GM21529 (cell line): Measurements from ENCODE around the gene RNF123.

Experiments used
- ATAC-seq: cut with Tn5 transposase; IDR thresholded peaks from one replicate; pipeline ENCODE4 v1.9.1; 2021; ENCODE audit not compliant: unreplicated experiment

RNF123 gene

DNA sequence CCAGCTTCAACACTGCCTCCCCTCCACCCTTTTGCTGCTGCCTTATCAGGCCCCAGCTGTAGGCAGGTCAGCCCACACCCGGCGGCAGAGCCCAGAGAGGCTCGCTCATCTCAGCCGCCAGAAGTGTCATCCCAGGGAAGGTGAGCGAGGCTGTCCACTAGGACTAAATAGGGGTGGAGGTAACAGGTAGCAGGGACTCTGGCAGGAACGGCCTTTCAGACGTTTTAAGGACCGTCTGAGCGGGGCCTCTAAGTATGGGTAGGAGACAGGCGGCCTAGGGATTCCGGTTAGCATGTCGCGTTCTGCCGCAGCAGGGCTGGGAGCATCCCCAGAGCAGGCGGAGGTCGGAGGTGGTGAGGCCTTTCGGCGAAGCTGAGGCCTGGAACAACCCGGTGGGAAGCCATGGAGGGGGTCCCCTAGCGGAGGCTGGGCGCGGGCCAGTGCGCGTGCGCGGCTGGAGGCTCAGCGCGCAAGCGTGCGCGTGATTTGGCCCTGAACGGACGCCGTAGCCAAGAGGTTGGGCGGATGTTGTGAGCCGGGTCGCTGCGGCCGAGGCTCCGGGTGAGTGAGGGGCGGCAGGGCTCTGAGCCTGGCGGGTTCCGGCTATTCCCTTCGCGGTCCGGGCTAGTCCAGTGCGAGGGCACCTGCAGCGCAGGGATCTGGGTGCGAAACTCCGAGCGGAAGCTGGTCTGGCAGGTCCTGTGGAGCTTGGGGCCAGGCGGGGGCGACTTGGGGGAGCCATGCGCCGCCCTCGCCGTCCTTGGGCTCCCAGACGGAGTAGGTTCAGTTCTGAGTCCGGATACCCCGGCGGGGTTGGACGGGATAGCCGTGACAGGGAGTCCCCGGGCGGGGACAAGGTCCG, at the start of gene RNF123, which contains the start of gene MST1:
RNF123 (plus strand) TSS at position 512 of the 862 bp plus-strand sequence. CDS start 1,609 bp downstream, outside the sequence.
MST1 (minus strand) TSS at position 429 of the 862 bp plus-strand sequence. CDS start 783 bp downstream, outside the sequence.
- ATAC-seq = peak; percentile 64

DNA sequence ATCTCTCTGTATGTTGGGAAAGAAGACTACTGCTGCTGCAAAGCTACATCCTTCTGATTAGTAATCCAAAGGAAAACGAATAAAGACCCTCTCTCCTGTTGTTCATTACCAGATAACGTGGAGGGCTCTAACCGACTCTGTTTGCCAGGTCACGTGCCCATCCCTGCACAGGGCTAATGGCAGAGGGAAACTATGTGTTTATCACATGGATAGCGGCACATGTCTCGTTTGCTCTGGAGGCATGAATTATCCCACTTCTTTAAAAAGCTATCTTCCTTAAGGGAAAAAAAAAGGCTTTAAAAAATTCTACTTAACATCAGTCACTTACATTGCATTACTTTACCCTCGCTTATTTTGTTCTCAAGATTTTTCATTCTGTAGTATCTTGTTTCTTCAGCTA, 48.1 kb upstream of the RNF123 start:
- ATAC-seq = no peak

DNA sequence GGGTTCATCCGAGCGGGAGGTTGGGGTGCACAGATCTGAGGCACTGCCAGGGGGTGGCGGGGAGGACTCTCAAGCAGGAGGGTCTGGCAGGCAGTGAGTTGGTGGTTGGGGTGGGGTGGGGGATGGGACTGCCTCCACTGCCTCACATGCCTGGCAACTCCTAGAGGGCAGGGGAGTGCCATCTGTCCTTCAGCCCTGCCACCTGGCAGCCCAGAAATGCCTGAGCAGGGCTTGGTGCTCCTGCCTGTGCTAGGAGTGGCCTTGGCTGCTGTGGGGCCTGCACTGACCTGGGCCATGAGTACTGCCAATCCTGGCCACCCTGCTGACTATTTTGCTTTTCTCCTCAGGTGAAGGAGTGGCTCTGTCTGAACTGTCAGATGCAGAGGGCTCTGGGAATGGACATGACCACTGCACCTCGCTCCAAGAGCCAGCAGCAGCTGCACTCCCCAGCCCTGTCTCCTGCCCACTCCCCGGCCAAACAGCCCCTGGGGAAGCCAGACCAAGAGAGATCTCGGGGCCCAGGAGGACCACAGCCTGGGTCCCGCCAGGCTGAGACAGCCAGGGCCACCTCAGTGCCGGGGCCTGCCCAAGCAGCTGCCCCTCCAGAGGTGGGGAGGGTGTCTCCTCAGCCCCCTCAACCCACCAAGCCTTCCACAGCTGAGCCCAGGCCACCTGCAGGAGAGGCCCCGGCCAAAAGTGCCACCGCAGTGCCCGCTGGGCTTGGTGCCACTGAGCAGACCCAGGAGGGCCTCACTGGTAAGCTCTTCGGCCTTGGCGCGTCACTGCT, 47.2 kb upstream of the RNF123 start:
- ATAC-seq = no peak

DNA sequence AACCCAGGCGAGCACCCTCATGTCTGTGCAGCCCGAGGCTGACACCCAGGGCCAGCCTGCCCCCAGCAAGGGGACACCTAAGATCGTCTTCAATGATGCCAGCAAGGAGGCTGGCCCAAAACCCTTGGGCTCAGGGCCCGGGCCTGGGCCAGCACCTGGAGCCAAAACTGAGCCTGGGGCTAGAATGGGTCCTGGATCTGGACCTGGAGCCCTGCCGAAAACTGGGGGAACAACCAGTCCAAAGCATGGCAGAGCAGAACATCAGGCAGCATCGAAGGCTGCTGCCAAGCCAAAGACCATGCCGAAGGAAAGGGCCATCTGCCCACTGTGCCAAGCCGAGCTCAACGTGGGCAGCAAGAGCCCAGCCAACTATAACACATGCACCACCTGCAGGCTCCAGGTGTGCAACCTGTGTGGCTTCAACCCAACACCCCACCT, 46.6 kb upstream of the RNF123 start:
- no peak for ATAC-seq

DNA sequence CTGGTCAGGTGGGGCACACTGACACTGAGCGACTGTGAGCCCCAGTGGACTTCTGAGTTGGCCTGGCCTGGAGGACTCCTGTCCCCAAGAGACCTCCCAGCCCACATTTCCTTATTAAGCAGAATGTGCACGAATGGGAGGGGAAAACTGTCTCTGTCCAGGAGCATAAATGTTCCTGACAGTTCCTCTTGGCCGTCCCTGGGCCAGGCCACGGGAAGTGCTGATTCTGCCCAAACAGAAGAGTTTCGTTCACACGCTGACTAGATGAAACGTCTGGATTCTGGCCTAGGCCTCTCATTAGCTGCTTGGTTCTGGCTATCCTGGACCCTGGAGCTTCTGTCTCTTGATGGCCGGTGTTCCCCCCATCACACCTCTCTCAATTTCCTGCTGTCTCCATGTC, 44.7 kb upstream of the RNF123 start:
- ATAC-seq = no peak

DNA sequence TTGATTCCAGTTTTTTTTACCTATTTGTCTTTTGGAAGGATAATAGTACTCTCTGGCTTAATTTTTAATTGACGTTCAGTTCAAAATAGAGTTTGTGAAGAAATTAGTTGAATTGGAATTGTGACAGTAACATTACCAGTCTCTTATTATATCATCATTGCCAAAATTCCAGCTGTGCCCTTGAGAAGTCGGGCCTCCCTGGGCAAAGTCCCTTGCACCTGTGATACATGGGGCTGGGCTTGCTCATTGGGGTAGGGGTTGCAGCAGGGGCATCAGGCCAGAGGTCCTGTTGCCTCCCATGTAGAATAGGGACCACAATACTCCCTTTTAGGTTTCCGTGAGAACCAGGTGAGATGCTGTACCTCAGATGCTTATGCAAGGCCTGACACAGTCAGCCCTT, 43.1 kb upstream of the RNF123 start:
- ATAC-seq = no peak

DNA sequence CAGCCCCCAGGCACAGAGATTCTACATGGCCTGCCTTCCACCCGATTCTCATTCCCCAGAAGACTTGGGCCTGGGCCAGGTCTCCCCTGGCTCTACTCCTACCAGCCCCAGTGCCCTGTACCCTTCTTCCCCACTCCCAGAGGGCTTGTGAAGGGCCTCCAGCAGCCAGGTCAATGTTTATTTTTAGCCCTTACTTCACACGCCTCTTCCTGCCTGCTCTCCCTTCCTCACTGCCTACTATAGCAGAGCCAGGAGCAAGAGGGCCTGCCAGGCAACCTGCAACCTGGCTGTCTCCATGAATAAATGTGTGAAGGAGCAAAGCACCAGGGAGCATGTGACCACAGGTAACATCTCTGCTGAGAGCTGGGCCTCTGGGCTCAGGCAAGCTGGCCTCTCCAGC, 41.6 kb upstream of the RNF123 start:
- ATAC-seq = no peak

DNA sequence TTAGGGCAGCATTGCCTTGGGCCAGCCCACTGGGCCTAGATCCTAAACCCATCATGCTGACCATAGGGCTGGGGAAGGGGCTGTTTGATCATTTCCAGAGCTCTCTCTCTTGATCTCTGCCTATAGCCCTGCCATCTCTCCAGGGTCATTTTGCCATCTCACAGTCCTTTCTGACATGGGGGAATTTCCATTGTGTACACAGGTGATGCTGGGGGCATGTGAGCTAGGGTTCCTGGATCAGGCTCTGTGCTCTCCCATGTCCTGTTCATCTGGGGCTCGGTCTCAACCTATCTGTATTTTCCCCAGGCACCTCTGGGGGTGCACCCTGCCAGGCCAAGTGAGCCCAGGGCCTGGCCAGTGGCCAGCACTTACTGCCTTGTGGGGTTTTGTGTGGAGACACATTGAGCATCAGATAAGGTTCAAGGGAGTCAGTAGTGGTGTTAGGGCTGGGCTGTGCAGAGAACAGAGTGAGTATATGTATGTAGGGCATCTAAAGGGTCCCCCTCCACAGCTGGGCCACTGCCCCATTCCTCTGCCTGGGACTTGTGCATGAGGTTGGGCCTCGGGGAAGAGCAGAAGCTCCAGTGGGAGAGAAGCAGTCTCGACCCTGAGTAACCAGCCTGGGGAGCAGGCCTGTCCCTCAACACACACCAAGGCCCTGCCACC, 40.9 kb upstream of the RNF123 start:
- ATAC-seq = no peak

DNA sequence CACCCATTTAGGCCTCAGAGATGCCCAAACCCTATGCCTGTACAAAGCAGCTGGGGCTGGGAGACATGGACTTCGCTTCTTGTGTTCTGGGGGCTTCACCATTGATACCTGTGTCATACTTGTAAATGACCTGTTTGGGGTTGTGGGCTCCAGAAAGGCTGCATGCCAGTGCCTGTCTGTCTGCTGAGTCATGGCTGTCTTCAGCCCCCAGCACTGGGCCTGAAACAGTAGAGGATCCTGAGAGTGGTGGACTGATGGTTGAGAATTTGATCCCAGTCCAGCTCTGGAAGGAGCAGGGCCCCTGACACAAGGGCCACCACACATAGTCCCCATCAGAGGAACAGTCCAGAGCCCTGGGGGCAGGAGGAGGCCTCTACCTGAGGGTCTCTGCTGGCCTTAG, 39.8 kb upstream of the RNF123 start:
- no peak for ATAC-seq

DNA sequence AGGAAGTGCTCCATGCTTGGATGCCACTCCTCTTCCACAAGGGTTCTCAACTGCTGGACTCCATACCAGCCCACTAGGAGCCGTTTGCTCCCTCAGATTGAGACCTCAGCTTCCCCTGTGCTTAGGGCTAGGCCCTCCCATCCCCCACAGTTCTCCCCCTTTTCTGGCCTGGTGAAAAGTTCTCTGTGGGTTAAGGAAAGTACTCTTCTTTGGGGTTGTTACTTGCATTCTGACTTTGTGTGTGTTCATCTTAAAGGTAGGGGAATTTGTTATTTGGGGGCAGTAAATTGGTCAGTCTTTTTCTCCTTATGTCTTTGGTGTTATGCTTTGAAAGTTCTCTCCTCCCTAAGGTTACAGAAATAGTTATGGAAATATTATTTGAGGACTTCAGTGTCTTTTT, 39.2 kb upstream of the RNF123 start:
- no peak for ATAC-seq

DNA sequence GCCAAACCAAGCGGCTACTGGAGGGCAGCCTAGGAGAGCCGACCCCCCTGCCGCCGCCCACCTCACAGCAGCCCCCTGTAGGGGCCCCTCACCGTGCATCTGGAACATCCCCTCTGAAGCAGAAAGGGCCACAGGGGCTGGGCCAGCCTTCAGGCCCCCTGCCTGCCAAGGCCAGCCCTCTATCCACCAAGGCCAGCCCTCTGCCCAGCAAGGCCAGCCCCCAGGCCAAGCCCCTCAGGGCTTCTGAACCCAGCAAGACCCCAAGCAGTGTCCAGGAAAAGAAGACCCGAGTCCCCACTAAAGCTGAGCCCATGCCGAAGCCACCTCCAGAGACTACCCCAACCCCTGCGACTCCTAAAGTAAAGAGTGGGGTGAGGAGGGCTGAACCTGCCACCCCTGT, 38.7 kb upstream of the RNF123 start:
- no peak for ATAC-seq

DNA sequence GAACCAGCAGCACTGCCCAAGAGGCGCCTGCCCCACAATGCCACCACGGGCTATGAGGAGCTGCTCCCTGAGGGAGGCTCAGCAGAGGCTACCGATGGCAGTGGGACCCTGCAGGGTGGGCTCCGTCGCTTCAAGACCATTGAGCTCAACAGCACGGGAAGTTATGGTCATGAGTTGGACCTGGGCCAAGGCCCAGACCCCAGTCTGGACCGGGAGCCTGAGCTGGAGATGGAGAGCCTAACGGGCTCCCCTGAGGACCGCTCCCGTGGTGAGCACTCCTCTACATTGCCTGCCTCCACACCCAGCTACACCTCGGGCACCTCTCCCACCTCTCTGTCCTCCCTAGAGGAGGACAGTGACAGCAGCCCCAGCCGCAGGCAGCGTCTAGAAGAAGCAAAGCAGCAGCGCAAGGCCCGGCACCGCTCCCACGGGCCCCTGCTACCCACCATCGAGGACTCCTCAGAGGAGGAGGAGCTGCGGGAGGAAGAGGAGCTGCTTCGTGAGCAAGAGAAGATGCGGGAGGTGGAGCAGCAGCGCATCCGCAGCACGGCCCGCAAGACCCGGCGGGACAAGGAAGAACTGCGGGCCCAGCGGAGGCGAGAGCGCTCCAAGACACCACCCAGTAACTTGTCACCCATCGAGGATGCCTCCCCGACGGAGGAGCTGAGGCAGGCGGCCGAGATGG, 37.0 kb upstream of the RNF123 start:
- ATAC-seq = no peak

DNA sequence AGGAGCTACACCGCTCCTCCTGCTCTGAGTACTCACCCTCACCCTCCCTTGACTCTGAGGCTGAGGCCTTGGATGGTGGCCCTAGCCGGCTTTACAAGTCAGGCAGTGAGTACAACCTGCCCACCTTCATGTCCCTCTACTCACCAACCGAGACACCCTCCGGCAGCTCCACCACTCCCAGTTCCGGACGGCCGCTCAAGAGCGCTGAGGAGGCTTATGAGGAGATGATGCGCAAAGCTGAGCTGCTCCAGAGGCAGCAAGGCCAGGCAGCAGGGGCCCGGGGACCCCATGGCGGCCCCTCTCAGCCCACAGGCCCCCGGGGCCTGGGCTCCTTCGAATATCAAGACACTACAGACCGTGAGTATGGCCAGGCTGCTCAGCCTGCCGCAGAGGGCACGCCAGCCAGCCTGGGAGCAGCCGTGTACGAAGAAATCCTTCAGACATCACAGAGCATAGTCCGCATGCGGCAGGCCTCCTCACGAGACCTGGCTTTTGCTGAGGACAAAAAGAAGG, 36.4 kb upstream of the RNF123 start:
- ATAC-seq = no peak

DNA sequence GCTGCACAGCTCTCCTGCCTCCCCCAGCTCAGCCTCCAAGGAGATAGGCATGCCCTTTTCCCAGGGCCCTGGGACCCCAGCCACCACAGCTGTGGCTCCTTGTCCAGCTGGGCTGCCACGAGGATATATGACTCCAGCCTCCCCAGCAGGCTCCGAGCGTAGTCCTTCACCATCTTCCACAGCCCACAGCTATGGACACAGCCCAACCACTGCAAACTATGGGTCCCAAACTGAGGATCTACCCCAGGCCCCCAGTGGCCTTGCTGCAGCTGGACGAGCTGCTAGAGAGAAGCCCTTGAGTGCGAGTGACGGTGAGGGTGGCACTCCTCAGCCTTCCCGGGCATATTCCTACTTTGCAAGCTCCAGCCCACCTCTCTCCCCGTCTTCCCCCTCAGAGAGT, 35.7 kb upstream of the RNF123 start:
- ATAC-seq = no peak

DNA sequence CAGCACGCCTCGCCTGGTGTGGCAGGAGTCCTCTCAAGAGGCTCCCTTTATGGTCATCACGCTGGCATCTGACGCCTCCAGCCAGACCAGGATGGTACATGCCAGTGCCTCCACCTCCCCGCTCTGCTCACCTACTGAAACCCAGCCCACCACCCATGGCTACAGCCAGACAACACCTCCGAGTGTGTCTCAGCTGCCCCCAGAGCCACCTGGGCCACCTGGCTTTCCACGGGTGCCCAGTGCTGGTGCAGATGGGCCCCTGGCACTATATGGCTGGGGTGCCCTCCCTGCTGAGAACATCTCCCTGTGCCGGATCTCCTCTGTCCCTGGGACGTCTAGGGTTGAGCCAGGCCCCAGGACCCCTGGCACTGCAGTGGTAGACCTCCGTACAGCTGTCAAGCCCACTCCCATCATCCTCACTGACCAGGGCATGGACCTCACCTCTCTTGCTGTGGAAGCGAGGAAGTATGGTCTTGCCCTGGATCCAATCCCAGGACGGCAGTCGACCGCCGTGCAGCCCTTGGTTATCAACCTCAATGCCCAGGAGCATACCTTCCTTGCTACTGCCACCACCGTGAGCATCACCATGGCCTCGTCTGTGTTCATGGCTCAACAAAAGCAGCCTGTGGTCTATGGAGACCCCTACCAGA, 35.1 kb upstream of the RNF123 start:
- no peak for ATAC-seq

DNA sequence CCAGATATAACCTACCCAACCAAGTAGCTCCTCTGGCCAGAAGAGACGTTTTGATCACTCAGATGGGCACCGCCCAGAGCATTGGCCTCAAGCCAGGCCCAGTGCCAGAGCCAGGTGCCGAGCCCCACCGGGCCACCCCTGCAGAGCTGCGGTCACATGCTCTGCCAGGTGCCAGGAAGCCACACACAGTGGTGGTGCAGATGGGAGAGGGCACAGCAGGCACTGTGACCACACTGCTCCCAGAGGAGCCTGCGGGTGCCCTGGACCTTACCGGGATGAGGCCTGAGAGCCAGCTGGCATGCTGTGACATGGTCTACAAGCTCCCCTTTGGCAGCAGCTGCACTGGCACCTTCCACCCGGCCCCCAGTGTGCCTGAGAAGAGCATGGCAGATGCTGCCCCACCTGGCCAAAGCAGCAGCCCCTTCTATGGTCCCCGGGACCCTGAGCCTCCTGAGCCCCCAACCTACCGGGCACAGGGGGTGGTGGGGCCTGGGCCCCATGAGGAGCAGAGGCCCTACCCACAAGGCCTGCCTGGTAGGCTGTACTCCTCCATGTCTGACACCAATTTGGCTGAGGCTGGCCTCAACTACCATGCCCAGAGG, 34.3 kb upstream of the RNF123 start:
- no peak for ATAC-seq

DNA sequence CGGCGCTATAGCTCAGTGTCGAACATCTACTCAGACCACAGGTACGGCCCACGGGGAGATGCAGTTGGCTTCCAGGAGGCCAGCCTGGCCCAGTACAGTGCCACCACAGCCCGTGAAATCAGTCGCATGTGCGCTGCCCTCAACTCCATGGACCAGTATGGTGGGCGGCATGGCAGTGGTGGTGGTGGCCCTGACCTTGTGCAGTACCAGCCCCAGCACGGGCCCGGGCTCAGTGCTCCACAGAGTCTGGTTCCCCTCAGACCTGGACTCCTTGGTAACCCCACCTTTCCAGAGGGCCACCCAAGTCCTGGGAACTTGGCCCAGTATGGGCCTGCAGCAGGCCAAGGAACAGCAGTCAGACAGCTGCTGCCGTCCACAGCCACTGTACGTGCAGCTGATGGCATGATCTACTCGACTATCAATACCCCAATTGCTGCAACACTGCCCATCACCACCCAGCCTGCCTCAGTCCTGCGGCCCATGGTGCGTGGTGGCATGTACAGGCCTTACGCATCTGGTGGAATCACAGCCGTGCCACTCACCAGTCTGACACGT, 33.5 kb upstream of the RNF123 start:
- no peak for ATAC-seq

DNA sequence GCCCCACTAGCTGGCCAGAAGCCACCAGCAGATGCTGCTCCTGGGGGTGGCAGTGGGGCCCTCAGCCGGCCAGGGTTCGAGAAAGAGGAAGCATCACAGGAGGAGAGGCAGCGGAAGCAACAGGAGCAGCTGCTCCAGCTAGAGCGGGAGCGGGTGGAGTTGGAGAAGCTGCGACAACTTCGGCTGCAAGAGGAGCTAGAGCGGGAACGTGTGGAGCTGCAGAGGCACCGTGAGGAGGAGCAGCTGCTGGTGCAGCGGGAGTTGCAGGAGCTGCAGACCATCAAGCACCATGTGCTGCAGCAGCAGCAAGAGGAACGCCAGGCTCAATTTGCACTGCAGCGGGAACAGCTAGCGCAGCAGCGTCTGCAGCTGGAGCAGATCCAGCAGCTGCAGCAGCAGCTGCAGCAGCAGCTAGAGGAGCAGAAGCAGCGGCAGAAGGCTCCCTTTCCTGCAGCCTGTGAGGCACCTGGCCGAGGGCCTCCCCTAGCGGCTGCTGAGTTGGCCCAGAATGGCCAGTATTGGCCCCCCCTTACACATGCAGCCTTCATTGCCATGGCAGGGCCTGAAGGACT, 32.7 kb upstream of the RNF123 start:
- ATAC-seq = no peak
